Measurements from ENCODE around the gene EHD2.
"Not testable (repeated sequence)": the region's sequence is repeated elsewhere in the genome, so short reads cannot be mapped to it uniquely, and the experiment has no call there.

Gene EHD2

GRCh38 chr19:47713046-47714021 lies at the start of gene EHD2:
Gene EHD2 (plus strand): TSS chr19:47713422. CDS start chr19:47716613, 3,191 bp downstream.
- DNase-seq = no peak

- DNase-seq = no peak
Measured at GRCh38 chr19:47663435-47663910, 49.7 kb upstream of the EHD2 start.

- DNase-seq = no peak
Measured at GRCh38 chr19:47663911-47664771, 49.1 kb upstream of the EHD2 start.

- not testable (repeated sequence) for DNase-seq
Measured at GRCh38 chr19:47668556-47668955, 44.7 kb upstream of the EHD2 start.

- DNase-seq = no peak
Measured at GRCh38 chr19:47670736-47671135, 42.5 kb upstream of the EHD2 start.

- no peak for DNase-seq
Measured at GRCh38 chr19:47671499-47671898, 41.7 kb upstream of the EHD2 start.

GRCh38 chr19:47673426-47673825 lies 39.8 kb upstream of the EHD2 start:
- no peak for DNase-seq

GRCh38 chr19:47674548-47674947 lies 38.7 kb upstream of the EHD2 start:
- no peak for DNase-seq

- no peak for DNase-seq
Measured at GRCh38 chr19:47675271-47675670, 38.0 kb upstream of the EHD2 start.

- no peak for DNase-seq
Measured at GRCh38 chr19:47675859-47676258, 37.4 kb upstream of the EHD2 start.

GRCh38 chr19:47676811-47677210 lies 36.4 kb upstream of the EHD2 start:
- no peak for DNase-seq

GRCh38 chr19:47679251-47679900 lies 33.8 kb upstream of the EHD2 start:
- no peak for DNase-seq

- DNase-seq = no peak
Measured at GRCh38 chr19:47679922-47680857, 33.0 kb upstream of the EHD2 start.

- no peak for DNase-seq
Measured at GRCh38 chr19:47680858-47681332, 32.3 kb upstream of the EHD2 start.

GRCh38 chr19:47681388-47681787 lies 31.8 kb upstream of the EHD2 start:
- no peak for DNase-seq

- no peak for DNase-seq
Measured at GRCh38 chr19:47681936-47682335, 31.3 kb upstream of the EHD2 start.

GRCh38 chr19:47682939-47683338 lies 30.3 kb upstream of the EHD2 start:
- no peak for DNase-seq

GRCh38 chr19:47686679-47687450 lies 26.4 kb upstream of the EHD2 start:
- no peak for DNase-seq

GRCh38 chr19:47687906-47688305 lies 25.3 kb upstream of the EHD2 start:
- DNase-seq = no peak

- no peak for DNase-seq
Measured at GRCh38 chr19:47691090-47691489, 22.1 kb upstream of the EHD2 start.

GRCh38 chr19:47691782-47692181 lies 21.4 kb upstream of the EHD2 start:
- no peak for DNase-seq
